Chondrocyte (in vitro differentiated cells): Measurements from ENCODE around the gene DDX47. TPM values are rescaled to one million over a fixed set of nuclear protein-coding genes. Genes with fewer than 3 reads are reported as not detected.
"Not testable (repeated sequence)": the region's sequence is repeated elsewhere in the genome, so short reads cannot be mapped to it uniquely, and the experiment has no call there.

Experiments
- DNase-seq: peaks from one replicate; pipeline ENCODE4 v3.0.0; 2021; ENCODE audit warnings: mixed read lengths, low spot score
- H3K27ac Mint-ChIP-seq: one replicate; pipeline ENCODE4 v1.8.0; 2021; ENCODE audit warnings: mild to moderate bottlenecking, moderate library complexity, mixed read lengths; ENCODE audit not compliant: unreplicated experiment
- H3K27me3 Mint-ChIP-seq: 2 replicates; pipeline ENCODE4 v1.8.0; 2021; ENCODE audit warnings: low read depth, mixed read lengths
- H3K36me3 Mint-ChIP-seq: 2 replicates; pipeline ENCODE4 v1.8.0; 2021; ENCODE audit warnings: low read depth, mixed read lengths
- H3K4me1 Mint-ChIP-seq: 2 replicates; pipeline ENCODE4 v1.8.0; 2021; ENCODE audit warnings: low read depth, mild to moderate bottlenecking, mixed read lengths
- H3K4me3 Mint-ChIP-seq: one replicate; pipeline ENCODE4 v1.8.0; 2021; ENCODE audit warnings: mild to moderate bottlenecking, moderate library complexity, mixed read lengths; ENCODE audit not compliant: unreplicated experiment
- H3K9me3 Mint-ChIP-seq: 2 replicates; pipeline ENCODE4 v1.8.0; 2021; ENCODE audit warnings: low read depth, mixed read lengths
- microRNA-seq: library from miRNA; unstranded; fragments of <30 nt; microRNA quantifications from one replicate; pipeline ENCODE4 v1.2.0, GENCODE V29; 2020; ENCODE audit warnings: borderline number of aligned reads
- total RNA-seq: library from RNA; stranded (reverse); gene quantifications from 3 replicates; pipeline ENCODE4 v1.2.1, GENCODE V29; 2021
- TF ChIP-seq, protein P1 (sequence below): fragments of 200-600 bp; sonication (generic); IDR thresholded peaks from 2 replicates; pipeline ENCODE4 v1.5.0; 2021; ENCODE audit warnings: antibody characterized with exemption, mild to moderate bottlenecking, moderate library complexity

DDX47 gene
- total RNA-seq, 1 donor from 2014 or later, result 39.3 TPM

- peaks cover 9% of the 10 kb centered on the region for H3K9me3 Mint-ChIP-seq
- H3K27me3 Mint-ChIP-seq, result no peaks in the 10 kb centered on the region
- no peak overlapping the region for H3K4me3 Mint-ChIP-seq
- no peak for DNase-seq
- peaks cover 62% of the 10 kb centered on the region for H3K4me1 Mint-ChIP-seq
- peak overlapping the region; percentile 86 for H3K27ac Mint-ChIP-seq
- H3K36me3 Mint-ChIP-seq, result peaks cover 7% of the 10 kb centered on the region
- TF ChIP-seq, protein P1, sequence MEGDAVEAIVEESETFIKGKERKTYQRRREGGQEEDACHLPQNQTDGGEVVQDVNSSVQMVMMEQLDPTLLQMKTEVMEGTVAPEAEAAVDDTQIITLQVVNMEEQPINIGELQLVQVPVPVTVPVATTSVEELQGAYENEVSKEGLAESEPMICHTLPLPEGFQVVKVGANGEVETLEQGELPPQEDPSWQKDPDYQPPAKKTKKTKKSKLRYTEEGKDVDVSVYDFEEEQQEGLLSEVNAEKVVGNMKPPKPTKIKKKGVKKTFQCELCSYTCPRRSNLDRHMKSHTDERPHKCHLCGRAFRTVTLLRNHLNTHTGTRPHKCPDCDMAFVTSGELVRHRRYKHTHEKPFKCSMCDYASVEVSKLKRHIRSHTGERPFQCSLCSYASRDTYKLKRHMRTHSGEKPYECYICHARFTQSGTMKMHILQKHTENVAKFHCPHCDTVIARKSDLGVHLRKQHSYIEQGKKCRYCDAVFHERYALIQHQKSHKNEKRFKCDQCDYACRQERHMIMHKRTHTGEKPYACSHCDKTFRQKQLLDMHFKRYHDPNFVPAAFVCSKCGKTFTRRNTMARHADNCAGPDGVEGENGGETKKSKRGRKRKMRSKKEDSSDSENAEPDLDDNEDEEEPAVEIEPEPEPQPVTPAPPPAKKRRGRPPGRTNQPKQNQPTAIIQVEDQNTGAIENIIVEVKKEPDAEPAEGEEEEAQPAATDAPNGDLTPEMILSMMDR, result no peak
These were observed 59.8 kb downstream of the DDX47 start for GRCh38 chr12:12872934-12873275.

- TF ChIP-seq, protein P1, result peak; percentile 8
- Mint-ChIP-seq H3K4me1 (peaks cover 69% of the 10 kb centered on the region), H3K9me3 (peaks cover 9% of the 10 kb centered on the region), H3K36me3 (peaks cover 7% of the 10 kb centered on the region), H3K27me3 (no peaks in the 10 kb centered on the region), H3K27ac (peak overlapping the region; percentile 78), H3K4me3 (no peak overlapping the region)
- DNase-seq, result no peak
These were observed 60.9 kb downstream of the DDX47 start for GRCh38 chr12:12874029-12874428.

- not testable (repeated sequence) for H3K9me3 Mint-ChIP-seq, H3K36me3 Mint-ChIP-seq, H3K27ac Mint-ChIP-seq, DNase-seq, H3K27me3 Mint-ChIP-seq, H3K4me3 Mint-ChIP-seq
- peaks cover 71% of the 10 kb centered on the region for H3K4me1 Mint-ChIP-seq
These were observed 62.2 kb downstream of the DDX47 start for GRCh38 chr12:12875301-12875700.

GRCh38 chr12:12877153-12877768 is 64.1 kb downstream of the DDX47 start:
- DNase-seq, result no peak
- Mint-ChIP-seq H3K27me3 (no peaks in the 10 kb centered on the region), H3K4me3 (no peak overlapping the region)

DNA sequence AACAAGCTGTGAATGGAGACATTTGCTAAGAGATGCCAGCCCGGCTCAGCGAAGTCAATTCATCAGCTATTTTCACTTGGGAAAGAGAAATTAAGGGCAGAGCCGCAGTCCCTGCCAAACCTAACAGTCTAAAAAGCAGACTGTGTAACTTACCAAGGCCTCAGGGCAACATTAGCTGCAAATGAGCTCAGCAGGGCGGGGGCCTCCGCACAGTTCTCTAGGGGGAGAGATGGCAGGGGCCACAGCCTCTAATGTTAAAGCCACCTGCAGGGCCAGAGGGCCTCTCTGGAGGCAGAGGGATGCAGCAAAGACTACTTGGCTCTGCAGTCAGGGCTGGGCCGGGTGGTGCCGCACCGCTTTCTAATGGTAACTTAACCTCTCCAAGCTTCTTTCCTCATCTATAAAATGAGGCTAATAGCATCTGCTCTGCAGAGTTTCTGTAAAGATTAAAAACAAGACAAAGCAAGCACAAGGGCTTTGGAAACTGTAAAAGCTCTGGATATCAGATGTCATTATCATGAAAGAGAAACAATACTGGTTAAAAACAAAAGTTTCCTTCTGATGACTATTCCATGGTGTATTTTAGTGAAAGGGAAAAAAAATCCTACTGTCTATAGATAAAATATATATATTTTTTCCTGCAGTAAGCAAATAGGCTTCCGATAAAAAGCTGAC is 64.8 kb downstream of the DDX47 start:
- H3K27ac Mint-ChIP-seq, result peak overlapping the region; percentile 78
- no peak for DNase-seq
- H3K4me1 Mint-ChIP-seq, result peaks cover 68% of the 10 kb centered on the region
- peaks cover 3% of the 10 kb centered on the region for H3K36me3 Mint-ChIP-seq
- no peak overlapping the region for H3K4me3 Mint-ChIP-seq
- H3K9me3 Mint-ChIP-seq, result peaks cover 2% of the 10 kb centered on the region
- H3K27me3 Mint-ChIP-seq, result no peaks in the 10 kb centered on the region
- TF ChIP-seq, protein P1, result no peak

More at GRCh38 chr12:12877153-12877768, 64.1 kb downstream of the DDX47 start:
- H3K9me3 Mint-ChIP-seq, result peaks cover 2% of the 10 kb centered on the region
- peaks cover 3% of the 10 kb centered on the region for H3K36me3 Mint-ChIP-seq
- H3K4me1 Mint-ChIP-seq, result peaks cover 69% of the 10 kb centered on the region
- TF ChIP-seq, protein P1, result no peak
- peak overlapping the region; percentile 78 for H3K27ac Mint-ChIP-seq

Small RNAs within 50 kb of the gene (microRNA-seq; reads per million reads assigned to microRNA genes)
- gene MIR613, result not detected

Other genes starting within 250 kb of the DDX47 start
- gene CREBL2, start 201.5 kb upstream of the DDX47 start, total RNA-seq, result 11.3 to 14.4 TPM (median 11.4 TPM) in 3 replicates
- gene GPR19, start 117.2 kb upstream of the DDX47 start, total RNA-seq, result 0.60 TPM in 1 of 3 replicates, not detected in the others
- gene CDKN1B, start 96.0 kb upstream of the DDX47 start, total RNA-seq, result 32.1 to 37.9 TPM (median 35.9 TPM) in 3 replicates
- 4.2 to 8.1 TPM (median 7.1 TPM) in 3 replicates for gene APOLD1, start 27.7 kb upstream of the DDX47 start, total RNA-seq
- gene GPRC5A, start 78.2 kb downstream of the DDX47 start, total RNA-seq, result 8.1 to 13.1 TPM (median 10.5 TPM) in 3 replicates
- gene GPRC5D, start 138.8 kb downstream of the DDX47 start, total RNA-seq, result not detected in 3 replicates
- gene HEBP1, start 186.9 kb downstream of the DDX47 start, total RNA-seq, result 39.7 to 52.3 TPM (median 50.7 TPM) in 3 replicates
- 3.4 to 5.0 TPM (median 3.8 TPM) in 3 replicates for gene FAM234B, start 231.0 kb downstream of the DDX47 start, total RNA-seq